ENCODE results near the gene USP33.

DNA sequence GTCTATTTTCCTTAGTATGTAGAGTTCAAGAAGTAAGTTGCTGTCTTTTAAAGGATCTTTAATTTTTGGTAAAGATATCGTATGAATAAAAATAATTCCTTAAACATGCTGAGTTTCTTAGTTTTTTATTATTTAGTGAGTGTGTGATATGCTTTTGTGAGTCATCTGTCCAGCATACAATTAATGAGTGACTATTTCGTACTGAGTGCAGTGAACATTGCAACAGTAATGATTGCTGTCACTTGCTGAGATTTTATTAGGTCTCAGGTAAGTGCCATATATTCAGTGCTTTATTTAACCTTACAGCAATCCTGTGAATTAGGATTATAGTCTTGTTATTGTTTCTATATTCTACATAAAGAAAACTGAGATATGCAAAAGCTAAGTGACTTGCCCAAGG is 42.4 kb upstream of the USP33 start:
- TF ChIP-seq, protein P1, sequence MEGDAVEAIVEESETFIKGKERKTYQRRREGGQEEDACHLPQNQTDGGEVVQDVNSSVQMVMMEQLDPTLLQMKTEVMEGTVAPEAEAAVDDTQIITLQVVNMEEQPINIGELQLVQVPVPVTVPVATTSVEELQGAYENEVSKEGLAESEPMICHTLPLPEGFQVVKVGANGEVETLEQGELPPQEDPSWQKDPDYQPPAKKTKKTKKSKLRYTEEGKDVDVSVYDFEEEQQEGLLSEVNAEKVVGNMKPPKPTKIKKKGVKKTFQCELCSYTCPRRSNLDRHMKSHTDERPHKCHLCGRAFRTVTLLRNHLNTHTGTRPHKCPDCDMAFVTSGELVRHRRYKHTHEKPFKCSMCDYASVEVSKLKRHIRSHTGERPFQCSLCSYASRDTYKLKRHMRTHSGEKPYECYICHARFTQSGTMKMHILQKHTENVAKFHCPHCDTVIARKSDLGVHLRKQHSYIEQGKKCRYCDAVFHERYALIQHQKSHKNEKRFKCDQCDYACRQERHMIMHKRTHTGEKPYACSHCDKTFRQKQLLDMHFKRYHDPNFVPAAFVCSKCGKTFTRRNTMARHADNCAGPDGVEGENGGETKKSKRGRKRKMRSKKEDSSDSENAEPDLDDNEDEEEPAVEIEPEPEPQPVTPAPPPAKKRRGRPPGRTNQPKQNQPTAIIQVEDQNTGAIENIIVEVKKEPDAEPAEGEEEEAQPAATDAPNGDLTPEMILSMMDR (IDR thresholded peaks at IDR 0.05), result no peak
- TF ChIP-seq POLR2A (IDR thresholded peaks at IDR 0.05) (no peak), EP300 (IDR thresholded peaks at IDR 0.05) (no peak)
